ENCODE data around the gene AMBP.
"Not testable (repeated sequence)": the region's sequence is repeated elsewhere in the genome, so short reads cannot be mapped to it uniquely, and the experiment has no call there.

Gene AMBP

GRCh38 chr9:114050226-114050568, 27.9 kb downstream of the AMBP start:
- DNase-seq = no peak

GRCh38 chr9:114049441-114050225, 28.5 kb downstream of the AMBP start:
- DNase-seq = no peak

GRCh38 chr9:114048533-114049415, 29.3 kb downstream of the AMBP start:
- no peak for DNase-seq

- DNase-seq = no peak
Observed at GRCh38 chr9:114047717-114048116, 30.4 kb downstream of the AMBP start.

- no peak for DNase-seq
Observed at GRCh38 chr9:114046875-114047274, 31.2 kb downstream of the AMBP start.

- DNase-seq = no peak
Observed at GRCh38 chr9:114046237-114046755, 31.8 kb downstream of the AMBP start.

GRCh38 chr9:114043660-114044059, 34.4 kb downstream of the AMBP start:
- DNase-seq = not testable (repeated sequence)

GRCh38 chr9:114039484-114039883, 38.6 kb downstream of the AMBP start:
- no peak for DNase-seq

GRCh38 chr9:114038724-114039313, 39.3 kb downstream of the AMBP start:
- no peak for DNase-seq

GRCh38 chr9:114037961-114038723, 40.0 kb downstream of the AMBP start:
- no peak for DNase-seq

GRCh38 chr9:114037249-114037648, 40.9 kb downstream of the AMBP start:
- no peak for DNase-seq

- no peak for DNase-seq
Observed at GRCh38 chr9:114035845-114036801, 42.0 kb downstream of the AMBP start.

GRCh38 chr9:114035221-114035844, 42.8 kb downstream of the AMBP start:
- DNase-seq = no peak

GRCh38 chr9:114034661-114035062, 43.4 kb downstream of the AMBP start:
- no peak for DNase-seq

GRCh38 chr9:114034196-114034595, 43.9 kb downstream of the AMBP start:
- DNase-seq = no peak

- DNase-seq = no peak
Observed at GRCh38 chr9:114033397-114034103, 44.5 kb downstream of the AMBP start.

GRCh38 chr9:114031948-114032840, 45.9 kb downstream of the AMBP start:
- DNase-seq = no peak

- no peak for DNase-seq
Observed at GRCh38 chr9:114031037-114031630, 47.0 kb downstream of the AMBP start.

- DNase-seq = no peak
Observed at GRCh38 chr9:114030364-114030763, 47.7 kb downstream of the AMBP start.

All from NCI-H1417 treated with DMSO at 0.1 percent for 48 hours (cell line).